ENCODE measurements around the gene MORN1.

The MORN1 gene

GRCh38 chr1:2339206-2340085 is 51.9 kb downstream of the MORN1 start:
- no peaks in the 10 kb centered on the region for H3K9me3 ChIP-seq (ENCODE audit: control insufficient read depth, low read length)

DNA sequence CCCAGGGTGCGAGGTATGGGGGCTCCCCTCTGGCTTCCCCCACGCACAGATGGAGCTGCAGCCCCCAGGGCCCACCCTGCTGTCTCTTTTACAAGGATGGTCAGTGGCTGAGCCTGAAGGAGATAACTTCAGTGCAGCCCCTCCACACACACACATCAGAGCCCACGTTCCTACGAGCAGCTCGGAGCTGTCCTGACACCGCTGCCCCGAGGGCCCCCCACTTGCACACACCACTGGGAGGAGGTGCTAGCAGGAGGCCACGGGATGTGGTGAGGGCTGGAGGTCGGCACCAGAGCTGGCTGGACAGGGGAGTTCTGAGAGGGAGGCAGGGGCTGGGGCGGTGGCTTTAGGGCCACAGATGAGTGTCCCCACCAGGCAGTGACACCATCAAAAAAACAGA is 53.9 kb downstream of the MORN1 start:
- H3K4me3 ChIP-seq (ENCODE audit: low read depth, low read length): no peak overlapping the region
- no peaks in the 10 kb centered on the region for H3K27me3 ChIP-seq (ENCODE audit: control insufficient read depth, insufficient read depth, low read length)
- TF ChIP-seq, protein P1, sequence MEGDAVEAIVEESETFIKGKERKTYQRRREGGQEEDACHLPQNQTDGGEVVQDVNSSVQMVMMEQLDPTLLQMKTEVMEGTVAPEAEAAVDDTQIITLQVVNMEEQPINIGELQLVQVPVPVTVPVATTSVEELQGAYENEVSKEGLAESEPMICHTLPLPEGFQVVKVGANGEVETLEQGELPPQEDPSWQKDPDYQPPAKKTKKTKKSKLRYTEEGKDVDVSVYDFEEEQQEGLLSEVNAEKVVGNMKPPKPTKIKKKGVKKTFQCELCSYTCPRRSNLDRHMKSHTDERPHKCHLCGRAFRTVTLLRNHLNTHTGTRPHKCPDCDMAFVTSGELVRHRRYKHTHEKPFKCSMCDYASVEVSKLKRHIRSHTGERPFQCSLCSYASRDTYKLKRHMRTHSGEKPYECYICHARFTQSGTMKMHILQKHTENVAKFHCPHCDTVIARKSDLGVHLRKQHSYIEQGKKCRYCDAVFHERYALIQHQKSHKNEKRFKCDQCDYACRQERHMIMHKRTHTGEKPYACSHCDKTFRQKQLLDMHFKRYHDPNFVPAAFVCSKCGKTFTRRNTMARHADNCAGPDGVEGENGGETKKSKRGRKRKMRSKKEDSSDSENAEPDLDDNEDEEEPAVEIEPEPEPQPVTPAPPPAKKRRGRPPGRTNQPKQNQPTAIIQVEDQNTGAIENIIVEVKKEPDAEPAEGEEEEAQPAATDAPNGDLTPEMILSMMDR (IDR thresholded peaks at IDR 0.05): no peak
- H3K9me3 ChIP-seq (ENCODE audit: control insufficient read depth, low read length): no peaks in the 10 kb centered on the region
- no peaks in the 10 kb centered on the region for H3K36me3 ChIP-seq (ENCODE audit: control insufficient read depth, insufficient read depth, low read length)
- H3K4me1 ChIP-seq: no peaks in the 10 kb centered on the region
- no peak overlapping the region for H3K4me2 ChIP-seq (ENCODE audit: low read length)
- H3K9ac ChIP-seq: no peak overlapping the region
- H3K79me2 ChIP-seq: no peaks in the 10 kb centered on the region
- no peak overlapping the region for H3K27ac ChIP-seq
- no peak overlapping the region for H2AFZ ChIP-seq

More at GRCh38 chr1:2339206-2340085, 51.9 kb downstream of the MORN1 start:
- no peak overlapping the region for H3K4me2 ChIP-seq (ENCODE audit: low read length)
- no peaks in the 10 kb centered on the region for H3K27me3 ChIP-seq (ENCODE audit: control insufficient read depth, insufficient read depth, low read length)
- no peaks in the 10 kb centered on the region for H3K4me1 ChIP-seq
- no peak overlapping the region for H2AFZ ChIP-seq
- TF ChIP-seq, protein P1 (IDR thresholded peaks at IDR 0.05): no peak
- H3K79me2 ChIP-seq: no peaks in the 10 kb centered on the region
- no peak overlapping the region for H3K4me3 ChIP-seq (ENCODE audit: low read depth, low read length)
- H3K36me3 ChIP-seq (ENCODE audit: control insufficient read depth, insufficient read depth, low read length): no peaks in the 10 kb centered on the region
- no peak overlapping the region for H3K27ac ChIP-seq
- H3K9ac ChIP-seq: no peak overlapping the region

- no peak overlapping the region for H3K4me2 ChIP-seq (ENCODE audit: low read length)
- H3K4me3 ChIP-seq (ENCODE audit: low read depth, low read length): no peak overlapping the region
- no peak overlapping the region for H2AFZ ChIP-seq
- TF ChIP-seq, protein P1 (IDR thresholded peaks at IDR 0.05): no peak
- H3K79me2 ChIP-seq: no peaks in the 10 kb centered on the region
- no peaks in the 10 kb centered on the region for H3K9me3 ChIP-seq (ENCODE audit: control insufficient read depth, low read length)
- no peak overlapping the region for H3K9ac ChIP-seq
- H3K36me3 ChIP-seq (ENCODE audit: control insufficient read depth, insufficient read depth, low read length): no peaks in the 10 kb centered on the region
- H3K27me3 ChIP-seq (ENCODE audit: control insufficient read depth, insufficient read depth, low read length): no peaks in the 10 kb centered on the region
- H3K4me1 ChIP-seq: no peaks in the 10 kb centered on the region
- no peak overlapping the region for H3K27ac ChIP-seq
Measured at GRCh38 chr1:2337081-2337480, 54.3 kb downstream of the MORN1 start.

GRCh38 chr1:2336499-2336898 is 54.9 kb downstream of the MORN1 start:
- no peak overlapping the region for H3K27ac ChIP-seq
- H3K9ac ChIP-seq: no peak overlapping the region
- TF ChIP-seq, protein P1 (IDR thresholded peaks at IDR 0.05): no peak
- no peaks in the 10 kb centered on the region for H3K4me1 ChIP-seq
- no peaks in the 10 kb centered on the region for H3K27me3 ChIP-seq (ENCODE audit: control insufficient read depth, insufficient read depth, low read length)
- H3K79me2 ChIP-seq: no peaks in the 10 kb centered on the region
- H3K9me3 ChIP-seq (ENCODE audit: control insufficient read depth, low read length): no peaks in the 10 kb centered on the region
- no peak overlapping the region for H3K4me3 ChIP-seq (ENCODE audit: low read depth, low read length)
- no peak overlapping the region for H2AFZ ChIP-seq
- no peak overlapping the region for H3K4me2 ChIP-seq (ENCODE audit: low read length)
- H3K36me3 ChIP-seq (ENCODE audit: control insufficient read depth, insufficient read depth, low read length): no peaks in the 10 kb centered on the region

Data from parathyroid adenoma (tissue), 2 donors.